ENCODE measurements around the gene SPNS2.

GRCh38 chr17:4533523-4534504 lies 35.1 kb downstream of the SPNS2 start:
- TF ChIP-seq CTCF (IDR thresholded peaks at IDR 0.05) (peak in 3 of 6 experiments; percentile 10 to 50 (median 20)), POLR2A (IDR thresholded peaks at IDR 0.05) (no peak), POLR2AphosphoS5 (IDR thresholded peaks at IDR 0.05) (peak in 1 of 2 donors; percentile 55), EP300 (IDR thresholded peaks at IDR 0.05) (no peak)

Data from upper lobe of left lung (tissue), 4 donors.